ENCODE results near the gene DLX1. TPM values are rescaled to one million over a fixed set of nuclear protein-coding genes. Genes with fewer than 3 reads are reported as not detected.

The DLX1 gene
- total and polyA plus RNA-seq, 2 of the 8 experiments (the other 6 are each of a cell fraction or from before 2014, with no cell fraction given): 0.11 TPM; not detected in 1

DNA sequence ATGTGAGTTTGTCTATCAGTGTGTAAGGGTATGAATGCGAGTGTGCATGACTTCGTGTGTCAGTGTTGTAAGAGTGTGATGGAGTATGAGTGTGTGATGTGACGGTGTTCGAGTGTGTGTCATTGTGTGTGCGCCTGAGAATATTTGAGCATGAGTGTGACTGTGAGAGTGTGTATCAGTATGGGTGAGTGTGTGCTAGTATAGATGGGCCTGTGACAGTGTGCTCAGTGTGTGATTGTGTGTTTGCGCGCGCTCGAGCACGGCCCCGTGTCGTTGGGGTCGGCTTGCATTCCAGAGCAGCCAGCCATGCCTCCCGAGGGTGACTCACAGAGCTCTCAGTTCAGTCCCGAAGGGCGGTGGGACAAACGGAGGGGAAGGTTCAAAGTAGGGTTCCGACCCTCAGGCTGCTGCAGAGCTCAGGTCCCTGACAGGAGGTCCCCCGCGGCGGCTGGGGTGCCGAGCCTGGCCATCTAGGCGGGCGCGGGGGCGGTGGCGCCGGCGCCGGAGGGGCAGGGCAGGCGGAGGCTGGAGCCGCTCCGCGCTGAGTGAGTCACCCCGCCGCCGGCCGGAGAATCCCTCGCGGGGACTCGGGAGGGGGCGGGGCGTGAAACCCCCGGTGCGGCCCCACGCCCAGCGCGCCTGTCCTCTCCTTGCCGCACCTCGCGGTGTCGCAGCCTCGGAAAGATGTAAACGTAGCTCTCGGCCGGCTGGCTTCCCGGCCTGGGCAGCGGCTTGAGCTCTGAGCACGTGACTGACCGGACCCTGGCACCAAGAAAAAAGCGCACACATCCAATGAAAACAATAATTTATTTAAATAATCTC is 13.6 kb downstream of the DLX1 start (continued):
- TF ChIP-seq, protein P1, sequence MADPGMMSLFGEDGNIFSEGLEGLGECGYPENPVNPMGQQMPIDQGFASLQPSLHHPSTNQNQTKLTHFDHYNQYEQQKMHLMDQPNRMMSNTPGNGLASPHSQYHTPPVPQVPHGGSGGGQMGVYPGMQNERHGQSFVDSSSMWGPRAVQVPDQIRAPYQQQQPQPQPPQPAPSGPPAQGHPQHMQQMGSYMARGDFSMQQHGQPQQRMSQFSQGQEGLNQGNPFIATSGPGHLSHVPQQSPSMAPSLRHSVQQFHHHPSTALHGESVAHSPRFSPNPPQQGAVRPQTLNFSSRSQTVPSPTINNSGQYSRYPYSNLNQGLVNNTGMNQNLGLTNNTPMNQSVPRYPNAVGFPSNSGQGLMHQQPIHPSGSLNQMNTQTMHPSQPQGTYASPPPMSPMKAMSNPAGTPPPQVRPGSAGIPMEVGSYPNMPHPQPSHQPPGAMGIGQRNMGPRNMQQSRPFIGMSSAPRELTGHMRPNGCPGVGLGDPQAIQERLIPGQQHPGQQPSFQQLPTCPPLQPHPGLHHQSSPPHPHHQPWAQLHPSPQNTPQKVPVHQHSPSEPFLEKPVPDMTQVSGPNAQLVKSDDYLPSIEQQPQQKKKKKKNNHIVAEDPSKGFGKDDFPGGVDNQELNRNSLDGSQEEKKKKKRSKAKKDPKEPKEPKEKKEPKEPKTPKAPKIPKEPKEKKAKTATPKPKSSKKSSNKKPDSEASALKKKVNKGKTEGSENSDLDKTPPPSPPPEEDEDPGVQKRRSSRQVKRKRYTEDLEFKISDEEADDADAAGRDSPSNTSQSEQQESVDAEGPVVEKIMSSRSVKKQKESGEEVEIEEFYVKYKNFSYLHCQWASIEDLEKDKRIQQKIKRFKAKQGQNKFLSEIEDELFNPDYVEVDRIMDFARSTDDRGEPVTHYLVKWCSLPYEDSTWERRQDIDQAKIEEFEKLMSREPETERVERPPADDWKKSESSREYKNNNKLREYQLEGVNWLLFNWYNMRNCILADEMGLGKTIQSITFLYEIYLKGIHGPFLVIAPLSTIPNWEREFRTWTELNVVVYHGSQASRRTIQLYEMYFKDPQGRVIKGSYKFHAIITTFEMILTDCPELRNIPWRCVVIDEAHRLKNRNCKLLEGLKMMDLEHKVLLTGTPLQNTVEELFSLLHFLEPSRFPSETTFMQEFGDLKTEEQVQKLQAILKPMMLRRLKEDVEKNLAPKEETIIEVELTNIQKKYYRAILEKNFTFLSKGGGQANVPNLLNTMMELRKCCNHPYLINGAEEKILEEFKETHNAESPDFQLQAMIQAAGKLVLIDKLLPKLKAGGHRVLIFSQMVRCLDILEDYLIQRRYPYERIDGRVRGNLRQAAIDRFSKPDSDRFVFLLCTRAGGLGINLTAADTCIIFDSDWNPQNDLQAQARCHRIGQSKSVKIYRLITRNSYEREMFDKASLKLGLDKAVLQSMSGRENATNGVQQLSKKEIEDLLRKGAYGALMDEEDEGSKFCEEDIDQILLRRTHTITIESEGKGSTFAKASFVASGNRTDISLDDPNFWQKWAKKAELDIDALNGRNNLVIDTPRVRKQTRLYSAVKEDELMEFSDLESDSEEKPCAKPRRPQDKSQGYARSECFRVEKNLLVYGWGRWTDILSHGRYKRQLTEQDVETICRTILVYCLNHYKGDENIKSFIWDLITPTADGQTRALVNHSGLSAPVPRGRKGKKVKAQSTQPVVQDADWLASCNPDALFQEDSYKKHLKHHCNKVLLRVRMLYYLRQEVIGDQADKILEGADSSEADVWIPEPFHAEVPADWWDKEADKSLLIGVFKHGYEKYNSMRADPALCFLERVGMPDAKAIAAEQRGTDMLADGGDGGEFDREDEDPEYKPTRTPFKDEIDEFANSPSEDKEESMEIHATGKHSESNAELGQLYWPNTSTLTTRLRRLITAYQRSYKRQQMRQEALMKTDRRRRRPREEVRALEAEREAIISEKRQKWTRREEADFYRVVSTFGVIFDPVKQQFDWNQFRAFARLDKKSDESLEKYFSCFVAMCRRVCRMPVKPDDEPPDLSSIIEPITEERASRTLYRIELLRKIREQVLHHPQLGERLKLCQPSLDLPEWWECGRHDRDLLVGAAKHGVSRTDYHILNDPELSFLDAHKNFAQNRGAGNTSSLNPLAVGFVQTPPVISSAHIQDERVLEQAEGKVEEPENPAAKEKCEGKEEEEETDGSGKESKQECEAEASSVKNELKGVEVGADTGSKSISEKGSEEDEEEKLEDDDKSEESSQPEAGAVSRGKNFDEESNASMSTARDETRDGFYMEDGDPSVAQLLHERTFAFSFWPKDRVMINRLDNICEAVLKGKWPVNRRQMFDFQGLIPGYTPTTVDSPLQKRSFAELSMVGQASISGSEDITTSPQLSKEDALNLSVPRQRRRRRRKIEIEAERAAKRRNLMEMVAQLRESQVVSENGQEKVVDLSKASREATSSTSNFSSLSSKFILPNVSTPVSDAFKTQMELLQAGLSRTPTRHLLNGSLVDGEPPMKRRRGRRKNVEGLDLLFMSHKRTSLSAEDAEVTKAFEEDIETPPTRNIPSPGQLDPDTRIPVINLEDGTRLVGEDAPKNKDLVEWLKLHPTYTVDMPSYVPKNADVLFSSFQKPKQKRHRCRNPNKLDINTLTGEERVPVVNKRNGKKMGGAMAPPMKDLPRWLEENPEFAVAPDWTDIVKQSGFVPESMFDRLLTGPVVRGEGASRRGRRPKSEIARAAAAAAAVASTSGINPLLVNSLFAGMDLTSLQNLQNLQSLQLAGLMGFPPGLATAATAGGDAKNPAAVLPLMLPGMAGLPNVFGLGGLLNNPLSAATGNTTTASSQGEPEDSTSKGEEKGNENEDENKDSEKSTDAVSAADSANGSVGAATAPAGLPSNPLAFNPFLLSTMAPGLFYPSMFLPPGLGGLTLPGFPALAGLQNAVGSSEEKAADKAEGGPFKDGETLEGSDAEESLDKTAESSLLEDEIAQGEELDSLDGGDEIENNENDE (IDR thresholded peaks at IDR 0.05; ENCODE audit: insufficient replicate concordance, low read length): no peak
- peak; percentile 88 for TF ChIP-seq EZH2 (IDR thresholded peaks at IDR 0.05; ENCODE audit: low read depth, low read length, severe bottlenecking)
- TF ChIP-seq CBX5 (IDR thresholded peaks at IDR 0.05; ENCODE audit: low read depth, low read length): no peak
- TF ChIP-seq RAD21 (IDR thresholded peaks at IDR 0.05 in 1 of 2, conservative IDR thresholded peaks at IDR 0.05 in 1 of 2; ENCODE audit: low read depth in 2 of 2, low read length in 2 of 2): no peak
- 0 out of 2 replicates have a peak, but pooled peaks have one; percentile 26 for TF ChIP-seq BACH1 (IDR thresholded peaks at IDR 0.05; ENCODE audit: low read length)
- TF ChIP-seq SP1 (IDR thresholded peaks at IDR 0.05; ENCODE audit: low read depth, low read length): no peak
- TF ChIP-seq EGR1 (IDR thresholded peaks at IDR 0.05; ENCODE audit: borderline replicate concordance, low read depth, low read length): peak; percentile 88
- TF ChIP-seq KDM4A (IDR thresholded peaks at IDR 0.05; ENCODE audit: low read depth, low read length, severe bottlenecking): no peak
- no peak for TF ChIP-seq TAF7 (optimal IDR thresholded peaks at IDR 0.05; ENCODE audit: borderline replicate concordance, low read depth, low read length)

Data from H1 (cell line).